ENCODE results near the gene ABRAXAS1. TPM values are rescaled to one million over a fixed set of nuclear protein-coding genes. Genes with fewer than 3 reads are reported as not detected.

The ABRAXAS1 gene
- total RNA-seq, 1 donor from 2014 or later = 13.7 TPM

- no peak for TF ChIP-seq CTCF (IDR thresholded peaks at IDR 0.05)
- intact Hi-C loops (cut with DNase I) = loop anchor here (5.0 to 10.0 kb wide), 5 partner anchors 81 to 1084 kb away; partner anchors contain the start of genes GPAT3, HNRNPD and LIN54
- DNase-seq (ENCODE audit: low spot score in 2 of 2) = no peak
Measured at GRCh38 chr4:83456184-83456501, 28.8 kb downstream of the ABRAXAS1 start.

GRCh38 chr4:83455281-83456183, 29.4 kb downstream of the ABRAXAS1 start, which contains the start of the genes HELQ and MRPS18C:
Gene HELQ (minus strand): TSS chr4:83455823. CDS start chr4:83455693, 130 bp downstream.
Gene MRPS18C (plus strand): TSS chr4:83456058. CDS start chr4:83456078, 20 bp downstream.
- H3K4me1 ChIP-seq = peaks cover 0 to 14% of the 10 kb centered on the region in 2 donors
- intact Hi-C loops (cut with DNase I) = loop anchor here (1.0 to 10.0 kb wide), 9 partner anchors 30 to 1083 kb away; partner anchors contain the start of genes ABRAXAS1, COQ2, GPAT3 and HNRNPD
- peaks cover 5 to 36% of the 10 kb centered on the region in 2 donors for H3K36me3 ChIP-seq
- TF ChIP-seq CTCF (IDR thresholded peaks at IDR 0.05) = peak in 2 of 3 experiments; percentile 26 to 42
- no peaks in the 10 kb centered on the region for H3K9me3 ChIP-seq
- peak; percentile 94 to 99 for DNase-seq (ENCODE audit: low spot score in 2 of 2)
- peak within 1 kb of the TSS; percentile 98 to 99 for H3K27ac ChIP-seq
- no peaks in the 10 kb centered on the region for H3K27me3 ChIP-seq
- H3K4me3 ChIP-seq = peak within 1 kb of the TSS; percentile 85 to 89

More at GRCh38 chr4:83456184-83456501, 28.8 kb downstream of the ABRAXAS1 start:
- H3K9me3 ChIP-seq = no peaks in the 10 kb centered on the region
- H3K4me1 ChIP-seq = peaks cover 0 to 14% of the 10 kb centered on the region in 2 donors
- H3K4me3 ChIP-seq = peak overlapping the region; percentile 85 to 89
- H3K27me3 ChIP-seq = no peaks in the 10 kb centered on the region
- peaks cover 11 to 40% of the 10 kb centered on the region in 2 donors for H3K36me3 ChIP-seq
- H3K27ac ChIP-seq = peak overlapping the region; percentile 98 to 99

GRCh38 chr4:83454686-83455085, 30.2 kb downstream of the ABRAXAS1 start:
- Histone ChIP-seq H3K27me3 (no peaks in the 10 kb centered on the region), H3K9me3 (no peaks in the 10 kb centered on the region), H3K27ac (peak overlapping the region; percentile 98 to 99), H3K4me3 (peak overlapping the region; percentile 85 to 89), H3K4me1 (peaks cover 0 to 14% of the 10 kb centered on the region in 2 donors), H3K36me3 (peaks cover 0 to 29% of the 10 kb centered on the region in 2 donors)
- DNase-seq (ENCODE audit: low spot score in 2 of 2) = no peak
- intact Hi-C loops (cut with DNase I) = loop anchor here (1.0 to 10.0 kb wide), 9 partner anchors 31 to 1082 kb away; partner anchors contain the start of genes ABRAXAS1, COQ2, GPAT3 and HNRNPD
- no peak for TF ChIP-seq CTCF (IDR thresholded peaks at IDR 0.05)

GRCh38 chr4:83449009-83449408, 35.9 kb downstream of the ABRAXAS1 start:
- no peak for TF ChIP-seq CTCF (IDR thresholded peaks at IDR 0.05)
- H3K27ac ChIP-seq = no peak overlapping the region
- intact Hi-C loops (cut with DNase I) = no loop called here
- no peaks in the 10 kb centered on the region for H3K27me3 ChIP-seq
- H3K4me1 ChIP-seq = no peaks in the 10 kb centered on the region
- no peaks in the 10 kb centered on the region for H3K9me3 ChIP-seq
- DNase-seq (ENCODE audit: low spot score in 2 of 2) = no peak
- H3K36me3 ChIP-seq = peaks cover 0 to 28% of the 10 kb centered on the region in 2 donors
- no peak overlapping the region for H3K4me3 ChIP-seq

GRCh38 chr4:83440899-83441298, 44.0 kb downstream of the ABRAXAS1 start:
- no peak for DNase-seq (ENCODE audit: low spot score in 2 of 2)
- peaks cover 31 to 53% of the 10 kb centered on the region in 2 donors for H3K36me3 ChIP-seq
- H3K4me3 ChIP-seq = no peak overlapping the region
- no peak overlapping the region for H3K27ac ChIP-seq
- H3K4me1 ChIP-seq = no peaks in the 10 kb centered on the region
- H3K27me3 ChIP-seq = no peaks in the 10 kb centered on the region
- no peak for TF ChIP-seq CTCF (IDR thresholded peaks at IDR 0.05)
- H3K9me3 ChIP-seq = no peaks in the 10 kb centered on the region
- intact Hi-C loops (cut with DNase I) = no loop called here
